NB4 (cell line): ENCODE data around the gene SMO.

Source experiments
- MYC ChIP-seq: IDR thresholded peaks from 2 replicates; pipeline ENCODE4 v1.6.1; 2011; ENCODE audit warnings: low read depth, low read length
- POLR2A ChIP-seq: IDR thresholded peaks from 2 replicates; pipeline ENCODE4 v1.6.1; 2011; ENCODE audit warnings: mild to moderate bottlenecking; ENCODE audit not compliant: insufficient read length; ENCODE audit errors: extremely low read depth
- TF ChIP-seq, protein P1 (sequence below): IDR thresholded peaks from 2 replicates; pipeline ENCODE4 v1.6.1; 2011; ENCODE audit warnings: low read depth, low read length
- TF ChIP-seq, protein P2 (sequence below): IDR thresholded peaks from one replicate; pipeline ENCODE4 v1.5.1; 2012; ENCODE audit warnings: low read depth, low read length

DNA sequence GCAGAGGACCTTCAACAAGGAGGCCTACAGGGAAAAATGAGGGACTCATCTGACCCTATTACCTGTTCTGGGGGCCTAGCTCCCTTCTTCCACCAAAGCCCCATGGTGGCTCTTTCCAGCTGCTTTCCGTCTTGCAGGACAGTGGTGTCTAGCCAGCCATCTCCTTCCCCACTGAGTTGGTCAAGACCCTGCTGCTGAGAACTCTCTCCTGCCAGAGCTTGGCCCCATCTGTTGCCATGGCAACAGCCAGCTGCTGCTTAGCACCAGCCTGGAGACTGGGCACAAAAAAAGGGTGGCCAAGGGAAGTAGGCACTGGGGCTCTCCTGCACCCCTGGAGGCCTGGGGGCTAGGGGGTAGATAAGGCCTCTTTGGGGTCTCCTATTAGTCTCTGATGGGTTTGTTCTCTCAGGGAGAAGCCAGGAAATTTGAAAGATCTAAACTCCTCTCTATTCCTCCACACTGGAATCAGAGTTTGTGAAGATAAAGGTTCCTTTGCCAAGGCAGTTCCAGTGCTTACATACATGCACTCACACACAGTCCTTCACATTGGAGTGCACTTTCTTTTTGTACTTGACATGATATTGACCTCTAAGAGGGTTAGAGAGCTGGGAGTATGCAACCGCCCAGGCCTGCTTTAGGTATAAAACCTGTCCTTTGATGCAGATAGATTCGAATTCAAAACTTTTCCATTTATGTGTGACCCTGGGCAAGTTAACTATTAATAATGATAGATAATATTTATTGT, 28.1 kb upstream of the SMO start:
- TF ChIP-seq, protein P1, sequence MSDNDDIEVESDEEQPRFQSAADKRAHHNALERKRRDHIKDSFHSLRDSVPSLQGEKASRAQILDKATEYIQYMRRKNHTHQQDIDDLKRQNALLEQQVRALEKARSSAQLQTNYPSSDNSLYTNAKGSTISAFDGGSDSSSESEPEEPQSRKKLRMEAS: no peak
- TF ChIP-seq, protein P2, sequence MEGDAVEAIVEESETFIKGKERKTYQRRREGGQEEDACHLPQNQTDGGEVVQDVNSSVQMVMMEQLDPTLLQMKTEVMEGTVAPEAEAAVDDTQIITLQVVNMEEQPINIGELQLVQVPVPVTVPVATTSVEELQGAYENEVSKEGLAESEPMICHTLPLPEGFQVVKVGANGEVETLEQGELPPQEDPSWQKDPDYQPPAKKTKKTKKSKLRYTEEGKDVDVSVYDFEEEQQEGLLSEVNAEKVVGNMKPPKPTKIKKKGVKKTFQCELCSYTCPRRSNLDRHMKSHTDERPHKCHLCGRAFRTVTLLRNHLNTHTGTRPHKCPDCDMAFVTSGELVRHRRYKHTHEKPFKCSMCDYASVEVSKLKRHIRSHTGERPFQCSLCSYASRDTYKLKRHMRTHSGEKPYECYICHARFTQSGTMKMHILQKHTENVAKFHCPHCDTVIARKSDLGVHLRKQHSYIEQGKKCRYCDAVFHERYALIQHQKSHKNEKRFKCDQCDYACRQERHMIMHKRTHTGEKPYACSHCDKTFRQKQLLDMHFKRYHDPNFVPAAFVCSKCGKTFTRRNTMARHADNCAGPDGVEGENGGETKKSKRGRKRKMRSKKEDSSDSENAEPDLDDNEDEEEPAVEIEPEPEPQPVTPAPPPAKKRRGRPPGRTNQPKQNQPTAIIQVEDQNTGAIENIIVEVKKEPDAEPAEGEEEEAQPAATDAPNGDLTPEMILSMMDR: no peak
- TF ChIP-seq POLR2A (no peak), MYC (no peak)
